Small intestine (tissue), 16 donors: Measurements from ENCODE around the gene RNF144B. TPM values are rescaled to one million over a fixed set of nuclear protein-coding genes. Genes with fewer than 3 reads are reported as not detected.

Experiments used
- DNase-seq, 2 donors: peaks; one replicate each; pipeline versions ENCODE4 v3.0.0 to v3.0.0-alpha.2; 2013
- FAIRE-seq: peaks from 2 replicates; lab custom pipeline; 2012; peaks lifted over from hg19 to GRCh38; lab: Jason Lieb, UNC
- H3K27ac ChIP-seq, 3 donors: one replicate each; pipeline ENCODE4 v1.5.1; 2013; ENCODE audit warnings: low read length in 2 of 3, mild to moderate bottlenecking in 2 of 3, control low read depth in 1 of 3, inconsistent platforms in 1 of 3, low read depth in 1 of 3, moderate library complexity in 1 of 3
- H3K27me3 ChIP-seq, 3 donors: one replicate each; pipeline ENCODE4 v1.6.1; 2013; ENCODE audit warnings: low read length in 3 of 3, inconsistent platforms in 1 of 3; ENCODE audit not compliant: control insufficient read depth in 3 of 3, insufficient read depth in 3 of 3
- H3K36me3 ChIP-seq, 3 donors: one replicate each; pipeline ENCODE4 v1.6.1; 2013; ENCODE audit warnings: low read length in 3 of 3, inconsistent platforms in 1 of 3, low read depth in 1 of 3, mild to moderate bottlenecking in 1 of 3, moderate library complexity in 1 of 3; ENCODE audit not compliant: control insufficient read depth in 3 of 3, insufficient read depth in 2 of 3
- H3K4me1 ChIP-seq, 3 donors: one replicate each; pipeline ENCODE4 v1.6.1; 2013; ENCODE audit warnings: low read length in 2 of 3, inconsistent platforms in 1 of 3, low read depth in 1 of 3, mild to moderate bottlenecking in 1 of 3, moderate library complexity in 1 of 3; ENCODE audit not compliant: control insufficient read depth in 3 of 3, insufficient read depth in 2 of 3
- H3K4me3 ChIP-seq, 3 donors: one replicate each; pipeline ENCODE4 v1.5.1; 2013; ENCODE audit warnings: low read length in 3 of 3, control low read depth in 1 of 3, inconsistent platforms in 1 of 3, low read depth in 1 of 3, mild to moderate bottlenecking in 1 of 3, moderate library complexity in 1 of 3
- H3K9me3 ChIP-seq, 2 donors: one replicate each; pipeline ENCODE4 v1.6.1; 2013; ENCODE audit warnings: low read depth in 1 of 2, low read length in 1 of 2; ENCODE audit not compliant: control insufficient read depth in 2 of 2, insufficient read depth in 1 of 2
- WGBS, 3 donors: extraction: QIAGEN DNeasy Blood & Tissue Kit; methylation state at CpG; one replicate each; pipeline ENCODE4 v1.1.7; 2013; 5-methylcytosine and 5-hydroxymethylcytosine counted together
- long read RNA-seq, 10 donors: transcript quantifications; one replicate each; lab custom pipeline, GENCODE V29; 2026
- polyA plus RNA-seq, 4 donors: library from polyadenylated mRNA; stranded (reverse) in 3 of 4; unstranded in 1 of 4; fragments of 200-250 nt in 3 of 4; fragments of 120-200 nt in 1 of 4; gene quantifications; one replicate each; pipeline versions ENCODE4 v1.2.1 to v1.2.3, GENCODE V29; 2013
- donor health status: healthy with polysubstance abuse.
- donor health status: control.
- donor health status: control.
- donor health status: Bipolar disorder and iron deficiency.
- donor health status: healthy.

The RNF144B gene
- polyA plus RNA-seq = 1 to 10 TPM; 1.9 to 4.0 (median 3.1) TPM
- long read RNA-seq, donor 1 = 0 reads
- long read RNA-seq, donor 2 = 0 reads
- long read RNA-seq, donor 3 = 0 reads
- long read RNA-seq, donor 4 = 0 reads
- long read RNA-seq, donor 5 = 0 reads
- long read RNA-seq, donor 6 = 0 reads
- long read RNA-seq, donor 7, full-length matches to known transcripts = 2 of 2 reads
- long read RNA-seq, donor 7, partial matches to known transcripts = 0 of 2 reads
- long read RNA-seq, donor 7, other reads (novel, unspliced or antisense) = 0 of 2 reads
- long read RNA-seq, donor 8 = 0 reads
- long read RNA-seq, donor 9 = 0 reads
- long read RNA-seq, donor 10, full-length matches to known transcripts = 1 of 1 reads
- long read RNA-seq, donor 10, partial matches to known transcripts = 0 of 1 reads
- long read RNA-seq, donor 10, other reads (novel, unspliced or antisense) = 0 of 1 reads

- Histone ChIP-seq H3K4me1 (peaks cover 1 to 6% (median 5%) of the 10 kb centered on the region in 3 donors), H3K36me3 (no peaks in the 10 kb centered on the region), H3K27ac (peak within 1 kb of the TSS; percentile 16 to 42 (median 36)), H3K4me3 (peak within 1 kb of the TSS; percentile 33 to 61 (median 52)), H3K27me3 (peaks cover 0 to 2% (median 0%) of the 10 kb centered on the region in 3 donors), H3K9me3 (no peaks in the 10 kb centered on the region)
- peak; percentile 84 to 93 for DNase-seq
- 2 to 3% (median 3%) methylated on average over 40 of the region's 40 CpGs for WGBS, 3 donors
- no peak for FAIRE-seq
Observed at GRCh38 chr6:18387061-18387721, at the start of gene RNF144B. TSS of gene RNF144B (plus strand) at chr6:18387350. CDS start at chr6:18399535, 12,185 bp downstream.

- Histone ChIP-seq H3K4me3 (no peak overlapping the region), H3K27me3 (no peaks in the 10 kb centered on the region), H3K9me3 (no peaks in the 10 kb centered on the region), H3K4me1 (no peaks in the 10 kb centered on the region), H3K27ac (no peak overlapping the region), H3K36me3 (no peaks in the 10 kb centered on the region)
- 68 to 73% (median 70%) methylated on average over 1 of the region's 1 CpG for WGBS, 3 donors
- no peak for DNase-seq
- no peak for FAIRE-seq
Observed at GRCh38 chr6:18339599-18339998, 47.6 kb upstream of the RNF144B start.

GRCh38 chr6:18340781-18341551 lies 46.2 kb upstream of the RNF144B start:
- DNase-seq (no peak), FAIRE-seq (no peak)
- no peaks in the 10 kb centered on the region for H3K27me3 ChIP-seq
- no peak overlapping the region for H3K27ac ChIP-seq
- H3K36me3 ChIP-seq = no peaks in the 10 kb centered on the region
- H3K9me3 ChIP-seq = no peaks in the 10 kb centered on the region
- no peaks in the 10 kb centered on the region for H3K4me1 ChIP-seq
- 86 to 95% (median 86%) methylated on average over 7 of the region's 7 CpGs for WGBS, 3 donors
- no peak overlapping the region for H3K4me3 ChIP-seq

GRCh38 chr6:18342223-18342622 lies 44.9 kb upstream of the RNF144B start:
- no peaks in the 10 kb centered on the region for H3K4me1 ChIP-seq
- no peaks in the 10 kb centered on the region for H3K9me3 ChIP-seq
- H3K27ac ChIP-seq = no peak overlapping the region
- no peak for DNase-seq
- no peak overlapping the region for H3K4me3 ChIP-seq
- H3K27me3 ChIP-seq = no peaks in the 10 kb centered on the region
- WGBS, 3 donors = 77 to 84% (median 80%) methylated on average over 3 of the region's 3 CpGs
- no peaks in the 10 kb centered on the region for H3K36me3 ChIP-seq
- no peak for FAIRE-seq

GRCh38 chr6:18343741-18344140 lies 43.4 kb upstream of the RNF144B start:
- Histone ChIP-seq H3K4me3 (no peak overlapping the region), H3K27me3 (no peaks in the 10 kb centered on the region), H3K27ac (no peak overlapping the region), H3K36me3 (no peaks in the 10 kb centered on the region), H3K4me1 (no peaks in the 10 kb centered on the region), H3K9me3 (no peaks in the 10 kb centered on the region)
- WGBS, 3 donors = 37 to 61% (median 59%) methylated on average over 2 of the region's 2 CpGs
- FAIRE-seq = no peak
- no peak for DNase-seq

GRCh38 chr6:18347021-18347577 lies 40.1 kb upstream of the RNF144B start:
- Histone ChIP-seq H3K27ac (no peak overlapping the region), H3K27me3 (peaks cover 0 to 2% (median 0%) of the 10 kb centered on the region in 3 donors), H3K9me3 (no peaks in the 10 kb centered on the region), H3K36me3 (no peaks in the 10 kb centered on the region), H3K4me3 (no peak overlapping the region), H3K4me1 (no peaks in the 10 kb centered on the region)
- WGBS, 3 donors = 74 to 78% (median 76%) methylated on average over 4 of the region's 4 CpGs
- no peak for FAIRE-seq
- no peak for DNase-seq

GRCh38 chr6:18347866-18348265 lies 39.3 kb upstream of the RNF144B start:
- WGBS, 3 donors = 68 to 82% (median 74%) methylated on average over 2 of the region's 2 CpGs
- FAIRE-seq (no peak), DNase-seq (no peak)
- Histone ChIP-seq H3K27me3 (peaks cover 0 to 2% (median 0%) of the 10 kb centered on the region in 3 donors), H3K27ac (no peak overlapping the region), H3K9me3 (no peaks in the 10 kb centered on the region), H3K36me3 (no peaks in the 10 kb centered on the region), H3K4me1 (no peaks in the 10 kb centered on the region), H3K4me3 (no peak overlapping the region)

- no peaks in the 10 kb centered on the region for H3K36me3 ChIP-seq
Observed at GRCh38 chr6:18349386-18349785, 37.8 kb upstream of the RNF144B start.

More at GRCh38 chr6:18349386-18349785, 37.8 kb upstream of the RNF144B start:
- peaks cover 0 to 2% (median 0%) of the 10 kb centered on the region in 3 donors for H3K27me3 ChIP-seq
- H3K4me1 ChIP-seq = no peaks in the 10 kb centered on the region
- H3K4me3 ChIP-seq = no peak overlapping the region
- no peak for DNase-seq
- no peaks in the 10 kb centered on the region for H3K9me3 ChIP-seq
- no peak for FAIRE-seq
- no peak overlapping the region for H3K27ac ChIP-seq
